SU-DHL-6 (cell line): ENCODE results near the gene KIF13A.

Experiments used
- H2AFZ ChIP-seq: fragments of 200-600 bp; sonication (generic); 2 replicates; pipeline ENCODE4 v1.6.1; 2014; ENCODE audit warnings: low read depth, mild to moderate bottlenecking, moderate library complexity, mixed read lengths, antibody characterized with exemption, low read length; ENCODE audit not compliant: severe bottlenecking
- H3F3A ChIP-seq: fragments of 200-600 bp; shearing (Covaris generic); 2 replicates; pipeline ENCODE4 v1.6.0; 2016; ENCODE audit warnings: antibody characterized with exemption, mild to moderate bottlenecking; ENCODE audit not compliant: insufficient read depth
- H3K27ac ChIP-seq: fragments of 200-600 bp; sonication (generic); 2 replicates; pipeline ENCODE4 v1.5.1; 2016; ENCODE audit warnings: low read depth, mild to moderate bottlenecking, low read length, moderate library complexity, mixed read lengths
- H3K27me3 ChIP-seq: fragments of 200-600 bp; sonication (generic), shearing (Covaris generic); 2 replicates; pipeline ENCODE4 v1.6.0; 2014; ENCODE audit warnings: mild to moderate bottlenecking, low read length
- H3K36me3 ChIP-seq: fragments of 200-600 bp; sonication (generic); 2 replicates; pipeline ENCODE4 v1.6.1; 2014; ENCODE audit warnings: mild to moderate bottlenecking, low read length, mixed read lengths
- H3K4me2 ChIP-seq: fragments of 300-600, 200-600 bp; shearing (Covaris generic), sonication (generic); 2 replicates; pipeline ENCODE4 v1.6.0; 2014; ENCODE audit warnings: low read length, low read depth, mild to moderate bottlenecking; ENCODE audit not compliant: poor library complexity, severe bottlenecking
- H3K4me3 ChIP-seq: fragments of 200-600 bp; sonication (generic); 2 replicates; pipeline ENCODE4 v1.5.1; 2014; ENCODE audit warnings: antibody characterized with exemption, low read length, mild to moderate bottlenecking, mixed read lengths; ENCODE audit not compliant: insufficient read depth, poor library complexity, severe bottlenecking
- H3K79me2 ChIP-seq: fragments of 200-600 bp; sonication (generic); 2 replicates; pipeline ENCODE4 v1.6.1; 2014; ENCODE audit warnings: mild to moderate bottlenecking, low read length, moderate library complexity; ENCODE audit not compliant: insufficient read depth
- H3K9ac ChIP-seq: fragments of 200-600 bp; sonication (generic); 2 replicates; pipeline ENCODE4 v1.7.0; 2014; ENCODE audit warnings: mild to moderate bottlenecking, low read length
- H3K9me2 ChIP-seq: fragments of 200-600 bp; sonication (generic); replicated peaks from 2 replicates; pipeline ENCODE4 v1.6.1; 2014; ENCODE audit warnings: low read length; ENCODE audit not compliant: insufficient read depth
- H3K9me3 ChIP-seq: fragments of 200-600 bp; sonication (generic); 2 replicates; pipeline ENCODE4 v1.6.1; 2014; ENCODE audit warnings: low read length, mixed read lengths; ENCODE audit not compliant: insufficient read depth
- H4K20me1 ChIP-seq: fragments of 200-600 bp; sonication (generic); 2 replicates; pipeline ENCODE4 v1.6.1; 2014; ENCODE audit warnings: low read depth, mild to moderate bottlenecking, antibody characterized with exemption, low read length, moderate library complexity, mixed read lengths
- EZH2phosphoT487 ChIP-seq: fragments of 200-600 bp; sonication (generic), shearing (Covaris generic); conservative IDR thresholded peaks from 2 replicates; pipeline ENCODE4 v1.6.1; 2018; ENCODE audit warnings: mild to moderate bottlenecking, antibody characterized with exemption, low read length, moderate library complexity, mixed read lengths
- TF ChIP-seq, protein P1 (sequence below): fragments of 200-600 bp; sonication (generic); IDR thresholded peaks from one replicate; pipeline ENCODE4 v1.5.1; 2017; ENCODE audit warnings: antibody characterized with exemption, mild to moderate bottlenecking, low read length, moderate library complexity; ENCODE audit not compliant: insufficient read depth, poor library complexity, severe bottlenecking

The KIF13A gene

DNA sequence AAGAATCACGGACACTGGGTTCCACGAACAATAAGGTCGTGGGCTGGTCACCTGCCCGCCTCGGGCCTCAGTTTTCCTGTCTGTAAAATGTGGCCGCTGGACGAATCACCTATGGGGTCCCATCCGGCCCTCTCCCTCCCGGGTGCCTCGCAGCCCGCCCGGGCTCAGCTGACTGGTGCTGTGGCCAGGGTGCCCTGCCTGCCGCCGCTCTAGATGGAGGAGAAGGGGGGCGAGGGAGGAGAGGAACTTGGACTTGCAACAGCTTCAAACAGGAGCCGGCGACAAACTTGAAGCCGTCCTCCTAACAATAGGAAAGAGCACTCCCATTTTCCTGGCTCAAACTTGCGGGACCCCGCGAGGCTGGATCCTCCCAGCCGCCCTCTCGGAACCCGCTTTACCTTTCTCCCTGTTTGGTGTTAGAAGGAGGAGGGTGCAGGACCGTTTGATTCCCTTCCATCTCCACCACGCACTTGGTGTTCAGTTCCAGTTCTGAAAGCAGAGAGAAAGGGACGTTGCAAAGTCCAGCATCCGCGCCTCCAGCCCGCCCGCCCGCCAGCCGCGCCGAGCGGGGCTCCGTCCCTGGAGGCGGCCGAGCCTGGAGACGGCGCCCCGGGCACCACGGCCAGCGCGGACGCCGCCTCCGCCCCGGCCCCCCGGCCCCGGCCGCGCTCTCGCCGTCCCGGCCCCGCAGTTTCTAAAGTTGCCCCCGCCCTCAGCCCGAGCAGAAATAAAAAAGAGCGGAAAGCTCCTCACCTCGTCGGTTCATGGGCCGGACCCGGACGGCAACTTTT is 584 bp downstream of the KIF13A start:
- Histone ChIP-seq H3K79me2 (no peaks in the 10 kb centered on the region), H3K4me2 (peak overlapping the region; percentile 39), H3K9ac (no peak overlapping the region), H3K27ac (no peak overlapping the region), H3K36me3 (no peaks in the 10 kb centered on the region), H2AFZ (no peak overlapping the region), H3F3A (no peaks in the 10 kb centered on the region), H3K9me2 (no peaks in the 10 kb centered on the region), H3K9me3 (no peaks in the 10 kb centered on the region), H4K20me1 (no peaks in the 10 kb centered on the region), H3K27me3 (no peaks in the 10 kb centered on the region), H3K4me3 (no peak overlapping the region)
- 0 out of 2 replicates have a peak, but pooled peaks have one; percentile 65 for TF ChIP-seq EZH2phosphoT487
- TF ChIP-seq, protein P1, sequence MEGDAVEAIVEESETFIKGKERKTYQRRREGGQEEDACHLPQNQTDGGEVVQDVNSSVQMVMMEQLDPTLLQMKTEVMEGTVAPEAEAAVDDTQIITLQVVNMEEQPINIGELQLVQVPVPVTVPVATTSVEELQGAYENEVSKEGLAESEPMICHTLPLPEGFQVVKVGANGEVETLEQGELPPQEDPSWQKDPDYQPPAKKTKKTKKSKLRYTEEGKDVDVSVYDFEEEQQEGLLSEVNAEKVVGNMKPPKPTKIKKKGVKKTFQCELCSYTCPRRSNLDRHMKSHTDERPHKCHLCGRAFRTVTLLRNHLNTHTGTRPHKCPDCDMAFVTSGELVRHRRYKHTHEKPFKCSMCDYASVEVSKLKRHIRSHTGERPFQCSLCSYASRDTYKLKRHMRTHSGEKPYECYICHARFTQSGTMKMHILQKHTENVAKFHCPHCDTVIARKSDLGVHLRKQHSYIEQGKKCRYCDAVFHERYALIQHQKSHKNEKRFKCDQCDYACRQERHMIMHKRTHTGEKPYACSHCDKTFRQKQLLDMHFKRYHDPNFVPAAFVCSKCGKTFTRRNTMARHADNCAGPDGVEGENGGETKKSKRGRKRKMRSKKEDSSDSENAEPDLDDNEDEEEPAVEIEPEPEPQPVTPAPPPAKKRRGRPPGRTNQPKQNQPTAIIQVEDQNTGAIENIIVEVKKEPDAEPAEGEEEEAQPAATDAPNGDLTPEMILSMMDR = no peak

DNA sequence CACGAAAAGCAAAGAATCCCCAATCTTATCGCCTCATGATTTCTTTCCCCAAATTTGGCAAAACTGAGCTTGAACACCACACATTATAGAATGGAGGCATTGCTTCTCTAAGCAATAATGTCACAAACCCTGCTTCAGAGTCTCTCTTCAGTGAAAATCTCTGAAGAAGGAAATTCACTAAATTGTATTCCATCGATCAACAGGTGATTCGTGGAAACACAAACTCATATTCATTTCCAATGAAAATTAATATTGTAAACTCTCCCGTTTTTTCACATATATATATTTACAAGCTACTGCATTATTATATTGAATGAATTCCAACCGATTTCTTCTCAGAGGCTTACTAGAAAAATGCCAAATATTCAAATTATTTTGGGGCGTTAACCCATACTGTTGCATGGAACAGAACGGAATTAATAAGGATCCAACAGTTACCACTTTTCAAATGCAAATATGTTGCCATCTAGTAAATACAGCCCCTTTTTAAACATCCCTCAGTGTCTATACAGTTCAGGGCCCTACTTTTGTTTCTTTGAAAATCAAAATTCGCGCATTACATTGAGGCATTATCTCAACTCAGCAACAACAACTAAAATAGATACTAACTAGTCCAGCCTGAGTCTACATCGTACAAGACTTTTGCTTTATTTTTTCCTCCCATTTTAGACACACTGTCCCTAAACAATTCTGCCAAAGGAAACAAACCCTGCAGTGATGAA is 1.3 kb downstream of the KIF13A start:
- Histone ChIP-seq H2AFZ (no peak overlapping the region), H3K27me3 (no peaks in the 10 kb centered on the region), H3K9me3 (no peaks in the 10 kb centered on the region), H3F3A (no peaks in the 10 kb centered on the region), H3K79me2 (no peaks in the 10 kb centered on the region), H3K4me2 (no peak overlapping the region), H3K27ac (no peak overlapping the region), H3K9me2 (no peaks in the 10 kb centered on the region), H3K9ac (no peak overlapping the region), H3K36me3 (no peaks in the 10 kb centered on the region), H4K20me1 (no peaks in the 10 kb centered on the region), H3K4me3 (no peak overlapping the region)
- TF ChIP-seq, protein P1 = no peak

DNA sequence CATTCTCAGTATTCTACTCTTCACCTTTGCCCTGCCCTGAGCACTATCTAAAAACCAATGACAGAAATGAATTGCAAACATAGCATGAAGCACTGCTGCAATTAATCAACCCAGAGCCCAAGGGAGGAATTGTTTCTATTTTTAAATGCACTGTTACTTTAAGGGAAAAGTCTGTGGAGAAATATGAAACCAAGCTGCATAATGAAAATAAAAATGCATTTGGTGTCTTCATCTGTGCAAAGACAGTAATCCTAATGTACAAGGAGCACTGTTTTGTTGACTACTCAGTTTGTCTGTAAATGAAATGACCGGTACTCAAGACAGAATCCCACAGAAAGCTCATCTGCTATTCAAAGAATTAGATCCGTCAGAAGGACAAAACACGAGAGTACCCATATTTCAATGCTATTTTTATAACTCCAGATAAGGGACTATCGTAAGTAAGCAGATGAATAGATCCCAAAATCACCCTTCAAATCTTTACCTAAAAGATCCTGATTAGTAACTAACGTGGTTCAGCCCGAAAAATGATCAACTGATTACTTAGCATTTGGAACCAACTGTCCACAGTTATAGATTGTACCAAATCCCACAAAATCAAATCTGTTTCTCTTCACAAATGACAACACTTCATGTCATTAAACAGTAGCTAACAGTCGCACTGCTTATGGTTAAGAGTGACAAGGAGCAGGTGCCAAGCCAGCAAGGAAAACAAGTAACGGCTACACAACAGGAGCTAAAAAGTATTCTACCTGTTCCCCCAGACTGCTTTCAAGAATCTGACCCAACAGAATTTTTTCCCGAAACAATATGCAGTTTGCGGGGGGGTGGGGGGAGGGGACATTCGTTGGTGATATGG is 2.4 kb downstream of the KIF13A start:
- Histone ChIP-seq H3K27me3 (no peaks in the 10 kb centered on the region), H3K9me3 (no peaks in the 10 kb centered on the region), H3K9me2 (no peaks in the 10 kb centered on the region), H2AFZ (no peak overlapping the region), H3F3A (no peaks in the 10 kb centered on the region), H3K79me2 (no peaks in the 10 kb centered on the region), H3K9ac (no peak overlapping the region), H3K36me3 (no peaks in the 10 kb centered on the region), H3K4me2 (no peak overlapping the region), H3K4me3 (no peak overlapping the region), H3K27ac (no peak overlapping the region), H4K20me1 (no peaks in the 10 kb centered on the region)
- no peak for TF ChIP-seq EZH2phosphoT487
- TF ChIP-seq, protein P1 = no peak
